ENCODE measurements around the gene ADISSP.
A peak's percentile ranks its signal among the peaks of the same experiment; 100 is the strongest.

The ADISSP gene

DNA sequence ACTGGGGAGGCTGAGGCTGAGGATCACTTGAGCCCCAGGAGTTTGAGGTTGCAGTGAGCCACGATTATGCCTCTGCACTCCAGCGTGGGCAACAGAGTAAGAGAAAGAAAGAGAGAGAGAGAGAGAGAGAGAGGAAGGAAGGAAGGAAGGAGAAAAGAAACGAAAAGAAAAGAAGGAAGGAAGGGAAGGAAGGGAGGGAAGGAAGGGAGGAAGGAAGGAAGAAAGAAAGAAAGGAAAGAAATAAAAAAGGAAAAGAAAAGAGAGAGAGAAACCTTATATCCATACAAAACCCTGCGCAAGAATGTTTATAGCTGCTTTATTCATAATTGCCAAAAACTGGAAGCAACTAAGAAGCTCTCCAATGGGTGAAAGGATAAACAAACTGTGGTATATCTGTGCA, 43.2 kb downstream of the ADISSP start:
- H3K27me3 Mint-ChIP-seq: peaks cover 44 to 47% of the 10 kb centered on the region in 2 donors
- no peaks in the 10 kb centered on the region for H3K36me3 Mint-ChIP-seq

DNA sequence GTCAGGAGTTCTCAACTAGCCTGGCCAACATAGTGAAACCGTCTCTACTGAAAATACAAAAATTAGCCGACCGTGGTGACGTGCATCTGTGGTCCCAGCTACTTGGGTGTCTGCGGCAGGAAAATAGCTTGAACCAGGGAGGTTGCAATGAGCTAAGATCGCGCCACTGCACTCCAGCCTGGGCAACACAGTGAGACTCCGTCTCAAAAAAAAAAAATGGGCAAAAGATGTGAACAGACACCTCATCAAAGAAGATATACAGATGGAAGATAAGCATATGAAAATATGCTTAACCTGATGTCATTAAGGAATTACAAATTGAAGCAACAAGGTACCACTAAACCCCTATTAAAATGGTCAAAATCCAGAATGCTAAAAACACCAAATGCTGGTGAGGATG, 44.3 kb downstream of the ADISSP start:
- no peak for ATAC-seq (replicated peaks)
- Mint-ChIP-seq H3K27me3 (peaks cover 40 to 43% of the 10 kb centered on the region in 2 donors), H3K36me3 (no peaks in the 10 kb centered on the region), H3K4me3 (no peak overlapping the region), H3K4me1 (peaks cover 7 to 14% of the 10 kb centered on the region in 2 donors), H3K27ac (no peak overlapping the region), H3K9me3 (peaks cover 0 to 3% of the 10 kb centered on the region in 2 donors)
- no peak for DNase-seq

More for the DNA sequence above, 43.2 kb downstream of the ADISSP start:
- H3K4me1 Mint-ChIP-seq: peaks cover 7 to 14% of the 10 kb centered on the region in 2 donors
- no peak overlapping the region for H3K27ac Mint-ChIP-seq
- peaks cover 0 to 3% of the 10 kb centered on the region in 2 donors for H3K9me3 Mint-ChIP-seq
- no peak overlapping the region for H3K4me3 Mint-ChIP-seq
- no peak for DNase-seq
- no peak for ATAC-seq (replicated peaks)

DNA sequence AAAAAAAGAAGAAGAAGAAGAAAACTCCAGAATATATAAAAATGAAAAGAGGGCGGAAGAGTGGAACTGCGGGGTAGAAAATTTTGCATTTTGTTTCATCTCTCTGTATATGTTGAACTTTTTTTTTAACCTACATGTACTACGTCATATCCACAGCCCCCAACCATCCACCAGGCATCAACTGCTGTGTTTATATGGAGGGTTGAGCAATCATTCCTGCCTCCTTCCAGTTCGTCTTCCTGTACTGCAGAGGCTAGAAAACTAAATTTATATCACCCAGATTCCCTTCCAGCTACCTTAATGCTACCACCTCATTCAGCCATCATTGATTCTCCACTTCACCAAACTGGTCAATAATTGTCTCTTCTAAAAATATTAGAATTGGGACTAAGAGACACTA, 45.6 kb downstream of the ADISSP start:
- DNase-seq (no peak), ATAC-seq (replicated peaks) (no peak)
- H3K27ac Mint-ChIP-seq: no peak overlapping the region
- H3K36me3 Mint-ChIP-seq: no peaks in the 10 kb centered on the region
- H3K4me1 Mint-ChIP-seq: peaks cover 9 to 14% of the 10 kb centered on the region in 2 donors
- H3K27me3 Mint-ChIP-seq: peaks cover 34 to 36% of the 10 kb centered on the region in 2 donors
- peaks cover 0 to 3% of the 10 kb centered on the region in 2 donors for H3K9me3 Mint-ChIP-seq
- no peak overlapping the region for H3K4me3 Mint-ChIP-seq

DNA sequence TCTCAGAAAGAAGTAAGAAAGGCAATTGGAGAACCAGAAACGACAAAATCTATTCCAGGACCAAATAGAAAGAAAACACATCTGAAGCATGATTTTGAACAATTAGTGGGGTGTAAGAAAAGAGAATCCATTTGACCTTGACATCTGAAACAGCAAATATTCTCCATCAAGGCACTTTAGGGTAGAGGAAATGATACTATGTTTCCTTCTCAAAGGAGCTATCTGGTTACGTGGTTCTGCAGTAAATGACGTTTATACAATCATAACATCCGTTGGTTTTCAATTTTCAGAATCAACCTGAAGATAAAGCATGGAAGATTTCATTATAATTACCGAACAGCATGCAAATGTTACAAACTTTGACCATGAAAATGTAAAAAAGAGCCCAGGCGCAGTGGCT, 46.9 kb downstream of the ADISSP start:
- Mint-ChIP-seq H3K27ac (no peak overlapping the region), H3K4me3 (no peak overlapping the region), H3K4me1 (peaks cover 9 to 14% of the 10 kb centered on the region in 2 donors), H3K9me3 (peaks cover 0 to 3% of the 10 kb centered on the region in 2 donors), H3K36me3 (no peaks in the 10 kb centered on the region), H3K27me3 (peaks cover 27 to 30% of the 10 kb centered on the region in 2 donors)
- DNase-seq (no peak), ATAC-seq (replicated peaks) (no peak)

DNA sequence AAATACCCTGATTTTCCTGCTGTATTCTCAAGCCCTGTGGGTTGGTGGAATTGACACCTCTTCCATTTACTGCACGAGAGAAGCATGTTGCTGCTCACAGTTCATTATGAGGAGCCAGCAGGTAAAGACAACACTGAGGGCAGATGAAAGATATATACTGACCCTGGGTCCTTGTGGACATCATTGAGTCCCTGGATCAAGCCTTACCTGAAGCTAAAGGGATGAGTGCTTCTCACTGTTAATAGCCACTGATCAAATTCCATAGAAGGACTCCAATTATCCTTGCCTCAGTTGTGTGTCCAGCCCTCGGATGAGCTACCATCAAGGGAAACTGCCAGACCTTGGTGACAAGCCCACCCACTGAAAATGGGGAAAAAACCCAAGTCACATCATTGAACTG, 47.5 kb downstream of the ADISSP start:
- Mint-ChIP-seq H3K27me3 (peaks cover 27 to 30% of the 10 kb centered on the region in 2 donors), H3K36me3 (no peaks in the 10 kb centered on the region), H3K9me3 (peaks cover 0 to 3% of the 10 kb centered on the region in 2 donors)

DNA sequence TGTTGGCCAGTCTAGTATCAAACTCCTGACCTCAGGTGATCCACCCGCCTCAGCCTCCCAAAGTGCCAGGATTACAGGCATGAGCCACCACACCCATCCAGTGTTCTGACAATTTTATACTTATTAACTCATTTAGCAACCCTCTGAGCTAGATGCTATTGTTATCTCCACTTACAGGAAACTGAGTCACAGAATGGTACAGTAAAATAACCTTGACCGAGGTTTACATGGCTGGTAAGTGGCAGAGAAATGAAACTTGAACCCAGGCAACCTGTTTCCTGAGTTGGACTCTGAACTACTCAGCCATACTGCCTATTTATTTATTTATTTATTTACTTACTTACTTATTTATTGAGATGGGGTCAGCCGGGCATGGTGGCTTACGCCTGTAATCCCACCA, 48.5 kb downstream of the ADISSP start:
- no peak overlapping the region for H3K27ac Mint-ChIP-seq
- no peaks in the 10 kb centered on the region for H3K9me3 Mint-ChIP-seq
- no peak for ATAC-seq (replicated peaks)
- no peak for DNase-seq
- H3K27me3 Mint-ChIP-seq: peaks cover 21 to 27% of the 10 kb centered on the region in 2 donors
- H3K4me3 Mint-ChIP-seq: no peak overlapping the region
- no peaks in the 10 kb centered on the region for H3K36me3 Mint-ChIP-seq
- H3K4me1 Mint-ChIP-seq: peaks cover 9 to 14% of the 10 kb centered on the region in 2 donors

More for the DNA sequence above, 47.5 kb downstream of the ADISSP start:
- H3K27ac Mint-ChIP-seq: no peak overlapping the region
- DNase-seq (no peak), ATAC-seq (replicated peaks) (no peak)
- H3K4me1 Mint-ChIP-seq: peaks cover 9 to 14% of the 10 kb centered on the region in 2 donors
- no peak overlapping the region for H3K4me3 Mint-ChIP-seq

DNA sequence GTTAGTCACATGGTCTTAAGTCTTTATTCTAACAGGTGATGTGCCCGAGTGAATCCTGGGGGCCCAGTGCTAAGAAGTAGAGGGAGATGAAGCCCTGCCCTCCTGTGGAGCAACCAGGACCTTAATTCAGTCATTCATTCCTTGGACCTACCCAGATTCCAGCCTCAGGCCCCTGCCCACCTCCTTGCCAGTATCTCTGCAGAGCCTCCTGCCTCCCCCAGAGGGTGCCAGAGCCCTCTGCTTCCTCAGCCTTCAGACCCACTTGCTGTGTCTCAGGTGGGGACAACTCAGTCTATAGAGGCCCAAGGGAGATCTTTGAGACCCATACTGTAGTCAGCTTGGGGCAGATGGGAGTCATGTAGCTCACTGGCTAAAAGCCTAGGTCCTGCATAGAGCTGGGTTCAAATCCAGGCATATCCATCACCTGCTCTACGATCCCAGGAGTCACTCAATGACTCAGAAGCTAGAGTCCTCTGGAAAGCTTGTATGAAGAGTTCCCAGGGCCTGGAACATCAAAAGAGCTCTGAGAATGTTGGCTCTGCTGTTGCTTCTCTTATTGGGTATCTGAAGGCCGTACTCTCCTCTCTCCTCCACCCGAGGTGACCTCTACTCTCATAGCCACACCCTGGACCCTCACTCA, 51.2 kb downstream of the ADISSP start:
- H3K4me3 Mint-ChIP-seq: no peak overlapping the region
- H3K4me1 Mint-ChIP-seq: peaks cover 9 to 15% of the 10 kb centered on the region in 2 donors
- ATAC-seq (replicated peaks) (peak; percentile 83 to 90), DNase-seq (peak; percentile 11)
- H3K27ac Mint-ChIP-seq: no peak overlapping the region
- H3K27me3 Mint-ChIP-seq: peaks cover 29 to 30% of the 10 kb centered on the region in 2 donors
- no peaks in the 10 kb centered on the region for H3K36me3 Mint-ChIP-seq
- H3K9me3 Mint-ChIP-seq: no peaks in the 10 kb centered on the region

DNA sequence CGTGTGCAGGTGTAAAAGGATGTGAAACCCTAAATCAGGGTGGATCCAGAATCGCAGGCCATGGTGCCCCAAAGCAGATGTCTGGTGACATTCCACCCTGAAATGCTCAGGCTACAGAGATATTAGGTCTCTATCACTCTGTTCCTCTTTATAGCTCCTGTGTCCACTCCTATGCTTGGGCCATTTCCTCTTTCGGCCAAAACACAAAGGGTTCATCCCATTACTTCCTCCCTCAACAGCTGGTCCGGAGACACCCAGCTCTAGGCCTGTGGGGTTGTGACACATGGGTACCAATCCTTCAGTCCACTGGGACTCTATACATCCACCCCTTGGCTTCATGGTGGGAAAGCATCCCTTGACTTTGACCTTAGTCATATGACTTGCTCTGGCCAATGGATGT, 53.5 kb downstream of the ADISSP start:
- Mint-ChIP-seq H3K27ac (no peak overlapping the region), H3K36me3 (no peaks in the 10 kb centered on the region), H3K4me3 (no peak overlapping the region), H3K9me3 (no peaks in the 10 kb centered on the region), H3K27me3 (peaks cover 18 to 19% of the 10 kb centered on the region in 2 donors), H3K4me1 (peaks cover 2 to 4% of the 10 kb centered on the region in 2 donors)
- no peak for DNase-seq
- no peak for ATAC-seq (replicated peaks)

DNA sequence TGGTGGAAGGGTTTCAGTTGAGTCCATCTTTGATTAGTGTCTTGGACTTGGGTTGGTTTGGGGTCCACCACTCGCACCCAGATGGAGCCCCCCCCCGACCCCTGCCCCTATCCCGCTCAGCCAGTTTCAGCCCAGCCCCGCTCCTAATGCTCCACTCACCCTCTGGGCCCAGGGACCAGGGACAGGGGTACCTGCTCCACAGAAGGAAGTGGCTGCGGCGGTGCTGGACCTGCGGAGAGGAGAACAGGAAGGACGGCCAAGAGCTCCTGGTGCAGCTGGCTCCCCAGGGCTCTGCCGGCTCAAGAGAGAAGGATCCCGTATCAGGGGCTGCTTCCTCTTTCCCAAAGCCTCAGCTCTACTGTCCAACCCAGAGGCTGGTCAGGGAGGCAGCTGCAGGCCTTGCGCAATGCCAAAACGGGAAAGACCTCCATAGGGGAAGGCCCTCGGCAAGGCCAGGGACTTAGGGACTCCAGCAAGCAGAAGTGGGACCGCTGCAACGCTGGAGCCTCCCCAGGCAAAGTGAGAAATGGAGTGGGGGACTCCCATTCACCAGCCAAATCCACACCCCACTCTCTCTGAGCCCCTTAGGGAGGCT, 55.2 kb downstream of the ADISSP start, which contains the start of gene SIGLEC1:
TSS of gene SIGLEC1 (minus strand) at position 322 of the 595 bp plus-strand sequence. CDS start 5,472 bp downstream, outside the sequence.
- no peak within 1 kb of the TSS for H3K4me3 Mint-ChIP-seq
- H3K9me3 Mint-ChIP-seq: no peaks in the 10 kb centered on the region
- ATAC-seq (replicated peaks) (no peak), DNase-seq (no peak)
- H3K27me3 Mint-ChIP-seq: peaks cover 11 to 24% of the 10 kb centered on the region in 2 donors
- H3K27ac Mint-ChIP-seq: no peak within 1 kb of the TSS
- peaks cover 0 to 4% of the 10 kb centered on the region in 2 donors for H3K4me1 Mint-ChIP-seq
- H3K36me3 Mint-ChIP-seq: no peaks in the 10 kb centered on the region

DNA sequence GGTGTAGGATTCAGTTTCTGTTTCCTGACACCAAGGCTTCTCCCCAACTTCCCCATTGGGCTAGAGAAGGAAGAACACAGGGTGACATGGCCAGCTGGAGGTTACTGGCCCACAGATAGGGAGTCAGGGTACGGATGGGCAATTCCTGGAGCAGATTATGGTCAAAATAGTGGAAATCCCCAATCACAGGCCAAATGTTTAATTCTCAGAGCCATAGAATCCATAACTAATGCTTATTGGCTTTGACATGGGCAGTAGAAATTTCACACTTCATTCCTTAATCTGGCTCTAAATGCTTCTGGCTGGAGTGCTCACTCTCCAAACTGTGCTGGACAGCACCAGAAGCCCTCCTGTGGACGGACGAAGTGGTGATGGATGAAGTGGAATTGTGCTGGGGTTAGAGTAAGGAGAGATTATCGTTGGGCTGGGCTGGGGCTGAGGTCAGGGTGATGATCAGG, 56.0 kb downstream of the ADISSP start:
- no peak for ATAC-seq (replicated peaks)
- no peak for DNase-seq
- H3K4me1 Mint-ChIP-seq: peaks cover 0 to 4% of the 10 kb centered on the region in 2 donors
- H3K9me3 Mint-ChIP-seq: no peaks in the 10 kb centered on the region
- H3K27ac Mint-ChIP-seq: no peak overlapping the region
- H3K4me3 Mint-ChIP-seq: no peak overlapping the region
- peaks cover 11 to 23% of the 10 kb centered on the region in 2 donors for H3K27me3 Mint-ChIP-seq
- H3K36me3 Mint-ChIP-seq: no peaks in the 10 kb centered on the region

DNA sequence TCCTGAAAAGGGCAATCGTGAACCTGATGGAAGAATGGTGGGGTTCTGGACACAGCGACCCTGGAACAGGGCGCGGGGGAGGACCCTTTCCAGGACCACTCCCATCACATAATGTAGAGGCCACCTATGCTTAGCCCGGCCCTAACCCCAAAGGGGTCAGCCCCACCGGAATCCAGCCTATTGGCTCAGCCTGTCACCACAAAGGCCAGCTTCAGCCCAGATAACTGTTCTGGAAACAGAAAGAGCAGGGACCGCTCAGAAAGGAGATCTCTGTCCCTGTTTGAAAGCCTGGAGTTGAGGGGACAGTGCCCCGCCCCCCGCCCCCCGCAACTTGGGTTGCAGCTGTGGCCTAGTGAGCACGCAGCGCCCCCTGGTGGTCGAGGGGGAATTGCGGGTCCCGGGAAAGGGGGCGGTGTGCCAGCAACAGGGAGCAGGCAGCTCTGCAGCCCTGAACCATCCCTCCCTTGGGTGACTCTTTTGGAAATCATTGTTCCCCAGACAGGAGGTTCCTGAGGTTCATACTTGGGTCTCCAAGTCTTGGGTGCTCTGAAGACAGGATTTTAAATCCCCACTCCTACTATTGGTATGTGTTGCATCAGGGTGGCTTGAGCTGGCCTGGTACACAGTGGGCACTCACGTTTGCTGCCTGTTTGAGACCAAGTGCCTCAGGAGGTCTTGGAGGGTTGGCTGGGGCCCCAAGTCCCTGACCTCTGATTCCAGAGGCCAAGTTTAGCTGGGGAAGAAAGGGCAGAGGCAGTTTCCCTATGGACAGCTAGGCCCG, 56.7 kb downstream of the ADISSP start:
- ATAC-seq (replicated peaks) (peak; percentile 64 to 66), DNase-seq (peak; percentile 41)
- no peaks in the 10 kb centered on the region for H3K9me3 Mint-ChIP-seq
- peaks cover 11 to 29% of the 10 kb centered on the region in 2 donors for H3K27me3 Mint-ChIP-seq
- no peak overlapping the region for H3K27ac Mint-ChIP-seq
- peaks cover 0 to 4% of the 10 kb centered on the region in 2 donors for H3K4me1 Mint-ChIP-seq
- no peak overlapping the region for H3K4me3 Mint-ChIP-seq
- no peaks in the 10 kb centered on the region for H3K36me3 Mint-ChIP-seq

DNA sequence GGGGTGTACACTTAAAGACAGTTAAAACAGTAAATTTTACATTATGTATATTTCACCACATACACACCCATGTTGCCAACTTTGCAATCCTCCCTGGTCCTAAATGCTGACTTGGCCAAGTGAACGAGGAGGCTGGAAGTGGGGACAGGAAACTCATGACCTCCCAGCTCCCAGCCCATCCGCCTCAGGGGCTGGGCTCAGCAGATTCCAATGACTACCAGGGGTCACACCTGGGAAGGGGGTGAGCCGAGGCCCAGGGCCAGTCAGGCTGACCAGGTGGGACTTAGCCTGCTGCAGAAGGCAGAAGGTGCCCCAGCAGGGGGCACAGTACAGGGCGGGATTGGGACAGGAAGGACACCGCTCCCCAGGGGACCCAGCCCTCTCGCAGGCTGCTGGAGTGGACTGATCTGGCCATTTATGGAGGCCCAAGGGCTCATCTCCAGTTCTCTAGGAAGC, 57.5 kb downstream of the ADISSP start:
- no peak overlapping the region for H3K27ac Mint-ChIP-seq
- H3K4me3 Mint-ChIP-seq: no peak overlapping the region
- no peaks in the 10 kb centered on the region for H3K36me3 Mint-ChIP-seq
- H3K9me3 Mint-ChIP-seq: no peaks in the 10 kb centered on the region
- H3K4me1 Mint-ChIP-seq: peaks cover 0 to 4% of the 10 kb centered on the region in 2 donors
- DNase-seq: no peak
- H3K27me3 Mint-ChIP-seq: peaks cover 11 to 37% of the 10 kb centered on the region in 2 donors
- no peak for ATAC-seq (replicated peaks)

DNA sequence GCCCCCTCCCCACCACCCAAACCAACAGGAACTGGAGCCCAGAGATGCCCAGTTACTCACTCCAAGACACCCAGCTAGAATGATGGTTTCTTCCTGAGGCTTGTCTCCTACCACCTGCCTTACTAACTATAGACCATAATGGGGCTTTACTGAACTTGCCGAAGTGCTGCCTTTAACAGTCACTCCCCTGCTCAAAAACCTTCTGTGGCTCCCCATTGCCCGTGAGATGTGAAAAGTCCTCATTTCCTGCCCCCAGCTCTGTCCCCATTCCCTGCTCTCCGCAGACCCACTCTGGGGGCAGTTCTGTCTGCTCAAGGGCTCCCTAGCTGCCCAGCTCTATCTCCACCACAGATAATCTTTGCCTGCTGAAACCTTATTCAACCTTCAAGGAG, 60.0 kb downstream of the ADISSP start:
- peaks cover 15 to 47% of the 10 kb centered on the region in 2 donors for H3K27me3 Mint-ChIP-seq

DNA sequence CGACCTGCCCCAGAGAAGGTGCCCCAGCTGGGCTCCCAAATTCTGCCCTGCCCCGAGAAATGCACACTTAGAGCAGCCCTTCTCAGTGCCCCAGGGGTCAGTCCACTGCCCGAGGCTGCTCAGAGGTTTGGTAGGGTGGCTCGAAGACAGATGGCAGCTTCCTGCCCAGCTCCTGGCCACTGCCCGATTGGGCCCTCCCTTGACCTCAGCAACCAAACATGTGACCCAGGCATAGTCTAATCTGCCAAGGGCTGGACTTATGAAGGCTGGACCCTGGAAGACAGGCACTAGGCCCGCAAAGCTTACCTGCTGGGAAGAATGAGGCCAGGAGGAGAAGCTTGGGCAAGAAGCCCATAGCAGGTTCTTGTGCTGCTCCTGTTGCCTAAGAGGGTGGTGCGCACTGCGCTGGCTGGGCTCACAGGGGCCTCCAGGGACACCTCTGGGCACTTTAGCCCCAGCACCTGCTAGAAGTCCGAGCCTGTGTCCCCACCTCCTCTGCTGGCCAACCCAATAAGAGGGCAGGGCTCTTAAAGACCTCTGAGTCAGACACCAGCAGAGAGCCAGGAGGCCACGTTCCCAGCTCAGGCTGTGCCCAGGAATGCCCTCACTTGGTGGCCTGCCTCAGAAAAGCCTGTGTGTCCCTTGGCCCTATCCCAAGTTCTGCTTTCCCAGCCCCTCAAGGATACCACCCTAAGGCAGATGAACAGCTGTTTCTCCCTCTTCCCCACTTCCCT, 60.6 kb downstream of the ADISSP start:
- DNase-seq: no peak
- no peak for ATAC-seq (replicated peaks)
- H3K27me3 Mint-ChIP-seq: peaks cover 12 to 43% of the 10 kb centered on the region in 2 donors
- H3K36me3 Mint-ChIP-seq: no peaks in the 10 kb centered on the region
- no peak overlapping the region for H3K4me3 Mint-ChIP-seq
- H3K4me1 Mint-ChIP-seq: peaks cover 0 to 4% of the 10 kb centered on the region in 2 donors
- no peak overlapping the region for H3K27ac Mint-ChIP-seq
- H3K9me3 Mint-ChIP-seq: no peaks in the 10 kb centered on the region

More for the DNA sequence above, 60.0 kb downstream of the ADISSP start:
- Mint-ChIP-seq H3K36me3 (no peaks in the 10 kb centered on the region), H3K9me3 (no peaks in the 10 kb centered on the region), H3K4me1 (peaks cover 0 to 4% of the 10 kb centered on the region in 2 donors), H3K4me3 (no peak overlapping the region), H3K27ac (no peak overlapping the region)
- no peak for DNase-seq
- ATAC-seq (replicated peaks): no peak
